Brain microvascular endothelial cell (primary cell): ENCODE data around the gene CCDC9B.

Source experiments
- DNase-seq: peaks from one replicate; pipeline ENCODE4 v3.0.0-alpha.2; 2020
- H3K27ac ChIP-seq: fragments of 250-450 bp; sonication (Bioruptor Pico); 2 replicates; pipeline ENCODE4 v1.5.1; 2020; ENCODE audit warnings: mild to moderate bottlenecking, moderate library complexity
- H3K27me3 ChIP-seq: fragments of 250-450 bp; sonication (Bioruptor Pico); replicated peaks from 2 replicates; pipeline ENCODE4 v1.5.1; 2020; ENCODE audit warnings: mild to moderate bottlenecking
- H3K36me3 ChIP-seq: fragments of 250-450 bp; sonication (Bioruptor Pico); replicated peaks from 2 replicates; pipeline ENCODE4 v1.5.1; 2020; ENCODE audit warnings: mild to moderate bottlenecking
- H3K4me3 ChIP-seq: 2 replicates; pipeline ENCODE4 v1.5.1; 2011; ENCODE audit warnings: low read depth, mild to moderate bottlenecking, control low read depth, low read length, moderate library complexity
- in situ Hi-C: cut with HindIII; loops from 2 replicates; pipeline ENCODE4 v1.10.0; 2017; ENCODE audit warnings: low sequenced_read_pairs, low pct_ligation_motif_present
- TF ChIP-seq, protein P1 (sequence below): IDR thresholded peaks from 2 replicates; pipeline ENCODE4 v1.5.1; 2011; ENCODE audit warnings: low read depth, mild to moderate bottlenecking, moderate library complexity, low read length, control low read depth, inconsistent platforms; ENCODE audit errors: missing control alignments

The CCDC9B gene

GRCh38 chr15:40289140-40289775 lies 51.5 kb downstream of the CCDC9B start:
- H3K36me3 ChIP-seq, result no peaks in the 10 kb centered on the region
- no peak for DNase-seq
- no peak overlapping the region for H3K4me3 ChIP-seq
- in situ Hi-C loops, result no loop called here
- H3K27ac ChIP-seq, result no peak overlapping the region
- peaks cover 8% of the 10 kb centered on the region for H3K27me3 ChIP-seq
- TF ChIP-seq, protein P1, sequence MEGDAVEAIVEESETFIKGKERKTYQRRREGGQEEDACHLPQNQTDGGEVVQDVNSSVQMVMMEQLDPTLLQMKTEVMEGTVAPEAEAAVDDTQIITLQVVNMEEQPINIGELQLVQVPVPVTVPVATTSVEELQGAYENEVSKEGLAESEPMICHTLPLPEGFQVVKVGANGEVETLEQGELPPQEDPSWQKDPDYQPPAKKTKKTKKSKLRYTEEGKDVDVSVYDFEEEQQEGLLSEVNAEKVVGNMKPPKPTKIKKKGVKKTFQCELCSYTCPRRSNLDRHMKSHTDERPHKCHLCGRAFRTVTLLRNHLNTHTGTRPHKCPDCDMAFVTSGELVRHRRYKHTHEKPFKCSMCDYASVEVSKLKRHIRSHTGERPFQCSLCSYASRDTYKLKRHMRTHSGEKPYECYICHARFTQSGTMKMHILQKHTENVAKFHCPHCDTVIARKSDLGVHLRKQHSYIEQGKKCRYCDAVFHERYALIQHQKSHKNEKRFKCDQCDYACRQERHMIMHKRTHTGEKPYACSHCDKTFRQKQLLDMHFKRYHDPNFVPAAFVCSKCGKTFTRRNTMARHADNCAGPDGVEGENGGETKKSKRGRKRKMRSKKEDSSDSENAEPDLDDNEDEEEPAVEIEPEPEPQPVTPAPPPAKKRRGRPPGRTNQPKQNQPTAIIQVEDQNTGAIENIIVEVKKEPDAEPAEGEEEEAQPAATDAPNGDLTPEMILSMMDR, result no peak

GRCh38 chr15:40287968-40288367 lies 52.8 kb downstream of the CCDC9B start:
- Histone ChIP-seq H3K4me3 (no peak overlapping the region), H3K36me3 (no peaks in the 10 kb centered on the region), H3K27me3 (peaks cover 16% of the 10 kb centered on the region), H3K27ac (no peak overlapping the region)
- no peak for DNase-seq
- TF ChIP-seq, protein P1, result no peak
- in situ Hi-C loops, result no loop called here

- in situ Hi-C loops, result no loop called here
- no peaks in the 10 kb centered on the region for H3K36me3 ChIP-seq
- H3K27ac ChIP-seq, result no peak overlapping the region
- peaks cover 19% of the 10 kb centered on the region for H3K27me3 ChIP-seq
- DNase-seq, result no peak
- TF ChIP-seq, protein P1, result no peak
- no peak overlapping the region for H3K4me3 ChIP-seq
Measured at GRCh38 chr15:40287505-40287904, 53.2 kb downstream of the CCDC9B start.

DNA sequence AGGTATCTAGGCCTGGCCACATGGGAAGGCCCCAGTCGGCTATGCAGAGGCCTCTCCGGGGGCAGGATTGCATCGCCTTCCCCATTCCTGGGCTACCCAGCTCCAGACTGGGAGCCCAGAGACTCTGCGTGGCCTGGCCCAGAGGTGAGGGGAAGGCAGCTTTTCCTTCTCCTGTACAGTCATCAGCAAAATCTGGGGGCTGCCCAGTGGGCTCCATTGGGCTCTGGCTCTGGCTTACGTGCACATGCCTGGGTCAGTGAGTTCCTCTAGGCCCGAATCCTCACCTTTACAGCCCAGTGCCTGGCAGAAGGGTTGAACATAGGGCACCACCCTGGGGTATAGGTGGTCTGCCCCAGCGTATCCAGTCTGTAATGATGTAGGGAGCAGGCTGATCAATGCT lies 53.9 kb downstream of the CCDC9B start:
- in situ Hi-C loops, result no loop called here
- H3K27me3 ChIP-seq, result peaks cover 26% of the 10 kb centered on the region
- no peaks in the 10 kb centered on the region for H3K36me3 ChIP-seq
- H3K4me3 ChIP-seq, result no peak overlapping the region
- no peak overlapping the region for H3K27ac ChIP-seq
- no peak for DNase-seq
- TF ChIP-seq, protein P1, result no peak

DNA sequence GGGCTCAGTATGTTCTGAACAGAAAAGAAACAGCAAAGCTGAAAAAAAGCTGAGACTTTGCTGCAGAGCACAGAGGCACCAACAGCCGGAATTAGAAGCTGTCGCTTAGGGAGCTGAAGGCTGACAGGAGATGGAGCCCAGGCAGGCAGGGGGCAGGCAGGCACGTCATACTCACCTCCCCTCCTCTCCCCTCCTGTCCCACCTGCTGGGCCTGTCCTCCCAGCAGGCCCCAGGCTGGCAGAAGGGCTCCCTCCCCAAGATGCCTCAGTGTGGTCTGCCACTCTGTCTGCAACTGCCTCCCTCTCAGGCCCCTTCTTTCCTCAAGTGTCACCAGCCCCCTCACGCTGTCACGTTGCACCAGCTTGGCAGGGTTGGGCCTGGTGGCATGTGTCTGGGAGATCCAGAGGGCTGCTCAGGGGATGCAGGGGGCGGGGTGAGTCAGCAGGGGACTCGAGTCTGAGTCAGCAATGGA lies 54.6 kb downstream of the CCDC9B start:
- Histone ChIP-seq H3K27ac (no peak overlapping the region), H3K36me3 (no peaks in the 10 kb centered on the region)
- in situ Hi-C loops, result no loop called here

More for the DNA sequence above, 54.6 kb downstream of the CCDC9B start:
- Histone ChIP-seq H3K27me3 (peaks cover 29% of the 10 kb centered on the region), H3K4me3 (no peak overlapping the region)
- no peak for DNase-seq
- TF ChIP-seq, protein P1, result no peak
